ENCODE data around the gene SLC51A. TPM values are rescaled to one million over a fixed set of nuclear protein-coding genes. Genes with fewer than 3 reads are reported as not detected.

SLC51A gene
- total RNA-seq, 2 donors from 2014 or later: 0.35 TPM; not detected in 1

GRCh38 chr3:196274585-196274984, 58.3 kb downstream of the SLC51A start:
- H3K27ac ChIP-seq: no peak overlapping the region
- H3K27me3 ChIP-seq: no peaks in the 10 kb centered on the region
- TF ChIP-seq CTCF (IDR thresholded peaks at IDR 0.05): no peak
- no peak for DNase-seq (ENCODE audit: low spot score)
- H3K4me3 ChIP-seq: no peak overlapping the region
- H3K9me3 ChIP-seq: no peaks in the 10 kb centered on the region
- H3K36me3 ChIP-seq: peaks cover 18% of the 10 kb centered on the region
- peaks cover 0 to 32% of the 10 kb centered on the region in 2 donors for H3K4me1 ChIP-seq

GRCh38 chr3:196275126-196275525, 58.8 kb downstream of the SLC51A start:
- Histone ChIP-seq H3K27ac (no peak overlapping the region), H3K36me3 (peaks cover 12% of the 10 kb centered on the region), H3K27me3 (no peaks in the 10 kb centered on the region), H3K4me3 (no peak overlapping the region), H3K4me1 (peaks cover 0 to 35% of the 10 kb centered on the region in 2 donors), H3K9me3 (no peaks in the 10 kb centered on the region)
- no peak for DNase-seq (ENCODE audit: low spot score)
- no peak for TF ChIP-seq CTCF (IDR thresholded peaks at IDR 0.05)

GRCh38 chr3:196280689-196281440, 64.5 kb downstream of the SLC51A start:
- H3K9me3 ChIP-seq: no peaks in the 10 kb centered on the region
- no peak for DNase-seq (ENCODE audit: low spot score)
- no peaks in the 10 kb centered on the region for H3K36me3 ChIP-seq
- H3K27me3 ChIP-seq: no peaks in the 10 kb centered on the region
- no peak overlapping the region for H3K4me3 ChIP-seq
- H3K27ac ChIP-seq: peak overlapping the region; percentile 67 to 86
- peaks cover 0 to 59% of the 10 kb centered on the region in 2 donors for H3K4me1 ChIP-seq
- TF ChIP-seq CTCF (IDR thresholded peaks at IDR 0.05): no peak

GRCh38 chr3:196281962-196282361, 65.6 kb downstream of the SLC51A start:
- no peaks in the 10 kb centered on the region for H3K36me3 ChIP-seq
- no peaks in the 10 kb centered on the region for H3K27me3 ChIP-seq
- peaks cover 0 to 69% of the 10 kb centered on the region in 2 donors for H3K4me1 ChIP-seq
- no peak overlapping the region for H3K4me3 ChIP-seq
- H3K27ac ChIP-seq: peak overlapping the region; percentile 67 to 86
- no peaks in the 10 kb centered on the region for H3K9me3 ChIP-seq
- DNase-seq (ENCODE audit: low spot score): no peak
- no peak for TF ChIP-seq CTCF (IDR thresholded peaks at IDR 0.05)

Other genes starting within 250 kb of the SLC51A start
- 10 to 100 TPM; 47.9 to 98.0 TPM for gene TFRC, start 134.4 kb upstream of the SLC51A start, total RNA-seq
- not detected for gene ZDHHC19, start 5.1 kb upstream of the SLC51A start, total RNA-seq
- 100 to 1,000 TPM in 1 of 2 donors, 10 to 100 TPM in 1; 89.0 to 135 TPM for gene PCYT1A, start 71.2 kb downstream of the SLC51A start, total RNA-seq
- gene DYNLT2B, start 101.7 kb downstream of the SLC51A start, total RNA-seq: 1 to 10 TPM; 4.3 to 6.3 TPM
- gene TM4SF19, start 121.9 kb downstream of the SLC51A start, total RNA-seq: not detected
- gene UBXN7, start 215.9 kb downstream of the SLC51A start, total RNA-seq: 10 to 100 TPM; 10.5 to 13.3 TPM